IPS DF 6.9 (cell line): ENCODE measurements around the gene CELSR3.
A peak's percentile ranks its signal among the peaks of the same experiment; 100 is the strongest.

Experiments used
- DNase-seq: peaks from one replicate; pipeline ENCODE4 v3.0.0-alpha.2; 2013; ENCODE audit warnings: low read depth, low spot score
- H3K27ac ChIP-seq: one replicate; pipeline ENCODE4 v1.5.1; 2013; ENCODE audit warnings: low read length, control low read depth
- H3K27me3 ChIP-seq: 2 replicates; pipeline ENCODE4 v1.6.1; 2013; ENCODE audit warnings: mild to moderate bottlenecking, low read length; ENCODE audit not compliant: control insufficient read depth, insufficient read depth
- H3K36me3 ChIP-seq: 2 replicates; pipeline ENCODE4 v1.6.1; 2013; ENCODE audit warnings: low read length; ENCODE audit not compliant: control insufficient read depth, insufficient read depth
- H3K4me1 ChIP-seq: 2 replicates; pipeline ENCODE4 v1.6.1; 2013; ENCODE audit warnings: low read length; ENCODE audit not compliant: control insufficient read depth, insufficient read depth
- H3K4me3 ChIP-seq: 2 replicates; pipeline ENCODE4 v1.5.1; 2013; ENCODE audit warnings: mild to moderate bottlenecking, low read length
- H3K9me3 ChIP-seq: 2 replicates; pipeline ENCODE4 v1.6.1; 2013; ENCODE audit warnings: low read length, inconsistent platforms; ENCODE audit not compliant: control insufficient read depth, insufficient read depth
- WGBS: extraction: QIAGEN DNeasy Blood & Tissue Kit; methylation state at CpG from one replicate; pipeline ENCODE4 v1.1.7; 2013; ENCODE audit warnings: mixed read lengths, missing lambda C conversion rate; ENCODE audit not compliant: insufficient read length, insufficient coverage; 5-methylcytosine and 5-hydroxymethylcytosine counted together

The CELSR3 gene

GRCh38 chr3:48595526-48596121 lies 67.1 kb downstream of the CELSR3 start:
- no peak for DNase-seq
- Histone ChIP-seq H3K36me3 (peaks cover 23% of the 10 kb centered on the region), H3K27me3 (no peaks in the 10 kb centered on the region), H3K4me3 (no peak overlapping the region), H3K9me3 (no peaks in the 10 kb centered on the region), H3K27ac (no peak overlapping the region), H3K4me1 (peaks cover 10% of the 10 kb centered on the region)
- no CpG with 5 or more reads among the region's 10 CpGs for WGBS

DNA sequence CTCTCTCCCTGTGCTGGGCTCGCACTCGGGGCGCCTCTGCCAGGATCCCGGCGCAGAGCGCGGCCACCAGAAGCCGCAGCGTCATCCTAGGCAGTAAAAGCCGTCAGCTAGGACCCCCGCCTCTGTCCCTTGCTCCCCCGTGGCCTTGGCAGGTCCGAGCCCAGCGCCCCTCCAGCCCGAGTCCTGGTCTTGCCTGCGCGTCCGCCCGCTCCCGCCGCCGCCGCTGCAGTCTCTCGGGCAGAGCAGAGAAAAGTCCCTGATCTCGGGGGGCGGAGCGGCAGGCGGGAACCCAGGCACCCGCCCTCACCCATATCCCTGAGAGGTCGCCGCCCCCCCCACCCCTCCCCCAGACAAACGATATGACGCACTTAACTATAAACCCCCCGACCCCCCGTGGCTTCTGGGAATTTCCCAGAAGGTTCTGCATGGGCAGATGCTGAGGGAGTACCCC lies 67.6 kb downstream of the CELSR3 start, which contains the start of gene COL7A1:
TSS of gene COL7A1 (minus strand) at position 255 of the 451 bp plus-strand sequence. CDS start at position 85, 170 bp downstream.
- DNase-seq = no peak
- Histone ChIP-seq H3K36me3 (peaks cover 17% of the 10 kb centered on the region), H3K27me3 (no peaks in the 10 kb centered on the region), H3K4me3 (peak within 1 kb of the TSS; percentile 18; the same call in 1 of the 2 replicates), H3K27ac (no peak within 1 kb of the TSS), H3K4me1 (peaks cover 10% of the 10 kb centered on the region), H3K9me3 (no peaks in the 10 kb centered on the region)
- no CpG with 5 or more reads among the region's 35 CpGs for WGBS

GRCh38 chr3:48594417-48595049 lies 68.2 kb downstream of the CELSR3 start:
- peak overlapping the region; percentile 18; the same call in 1 of the 2 replicates for H3K4me3 ChIP-seq
- DNase-seq = no peak
- no peaks in the 10 kb centered on the region for H3K27me3 ChIP-seq
- no CpG with 5 or more reads among the region's 39 CpGs for WGBS
- no peak overlapping the region for H3K27ac ChIP-seq
- H3K9me3 ChIP-seq = no peaks in the 10 kb centered on the region
- peaks cover 10% of the 10 kb centered on the region for H3K4me1 ChIP-seq
- H3K36me3 ChIP-seq = peaks cover 12% of the 10 kb centered on the region

GRCh38 chr3:48593337-48593736 lies 69.3 kb downstream of the CELSR3 start:
- no CpG with 5 or more reads among the region's 9 CpGs for WGBS
- Histone ChIP-seq H3K27ac (no peak overlapping the region), H3K4me3 (no peak overlapping the region), H3K4me1 (peaks cover 10% of the 10 kb centered on the region), H3K9me3 (no peaks in the 10 kb centered on the region), H3K36me3 (no peaks in the 10 kb centered on the region; the same call in 1 of the 2 replicates), H3K27me3 (no peaks in the 10 kb centered on the region)
- no peak for DNase-seq

DNA sequence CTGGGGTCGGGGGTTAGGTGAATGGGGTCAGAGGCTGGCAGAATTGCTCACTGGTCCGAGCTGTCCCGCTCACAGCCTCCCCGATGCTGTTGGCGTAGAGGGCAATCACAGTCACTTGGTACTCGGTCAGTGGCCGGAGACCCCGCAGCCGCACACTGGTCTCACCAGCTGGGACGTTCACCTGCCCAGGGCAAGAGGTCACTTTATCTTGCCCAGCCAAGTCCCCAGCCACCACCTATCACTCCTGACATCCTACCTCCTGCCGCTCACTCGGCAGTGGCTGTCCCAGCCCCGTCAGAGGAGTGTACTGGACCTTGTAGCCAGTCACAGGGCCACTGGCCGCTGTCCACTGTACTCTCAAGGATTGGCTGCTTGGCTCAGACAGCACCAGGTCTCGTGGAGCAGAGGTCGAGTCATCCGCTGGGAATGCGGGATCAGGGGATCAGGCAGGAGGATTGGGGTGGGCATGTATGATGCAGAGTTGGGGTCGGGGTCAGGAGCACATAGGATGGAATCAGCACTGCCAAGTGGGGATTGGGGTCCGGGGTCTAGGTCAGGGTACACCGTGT lies 70.1 kb downstream of the CELSR3 start:
- Histone ChIP-seq H3K27ac (no peak overlapping the region), H3K27me3 (no peaks in the 10 kb centered on the region), H3K36me3 (no peaks in the 10 kb centered on the region; the same call in 1 of the 2 replicates), H3K4me3 (no peak overlapping the region), H3K9me3 (no peaks in the 10 kb centered on the region), H3K4me1 (peaks cover 10% of the 10 kb centered on the region)
- no CpG with 5 or more reads among the region's 21 CpGs for WGBS
- DNase-seq = no peak

DNA sequence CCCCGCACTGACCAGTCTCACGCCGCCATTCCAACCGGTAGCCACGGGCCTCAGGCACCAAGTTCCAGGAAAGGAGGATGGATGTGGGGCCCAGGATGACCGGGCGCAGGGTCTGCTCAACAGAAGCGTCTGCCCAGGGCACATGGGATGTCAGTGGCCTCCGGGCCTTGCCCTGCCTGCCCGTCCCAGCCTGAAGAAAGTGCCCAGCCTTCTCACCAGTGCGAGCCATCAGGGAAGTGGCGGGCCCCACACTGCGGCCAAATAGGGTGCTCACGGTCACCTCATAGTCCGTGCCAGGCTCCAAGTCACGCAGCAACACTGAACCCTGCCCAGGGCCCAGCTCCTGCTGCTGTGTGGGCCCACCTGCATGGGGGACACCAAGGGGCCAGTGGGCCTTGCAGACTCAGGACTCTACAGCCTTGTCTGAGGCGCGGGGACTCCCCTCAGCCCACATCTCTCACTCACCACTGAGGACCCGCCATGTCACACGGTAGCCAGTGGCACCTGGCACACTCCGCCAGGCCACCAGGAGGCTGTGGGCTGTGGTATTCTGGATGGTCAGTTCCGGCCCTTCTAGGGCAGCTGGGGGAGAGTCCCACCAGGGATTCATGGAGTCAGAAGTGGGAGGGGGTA lies 70.7 kb downstream of the CELSR3 start:
- Histone ChIP-seq H3K4me3 (no peak overlapping the region), H3K9me3 (no peaks in the 10 kb centered on the region), H3K36me3 (no peaks in the 10 kb centered on the region; the same call in 1 of the 2 replicates), H3K4me1 (peaks cover 10% of the 10 kb centered on the region), H3K27me3 (no peaks in the 10 kb centered on the region), H3K27ac (no peak overlapping the region)
- no peak for DNase-seq
- no CpG with 5 or more reads among the region's 22 CpGs for WGBS

DNA sequence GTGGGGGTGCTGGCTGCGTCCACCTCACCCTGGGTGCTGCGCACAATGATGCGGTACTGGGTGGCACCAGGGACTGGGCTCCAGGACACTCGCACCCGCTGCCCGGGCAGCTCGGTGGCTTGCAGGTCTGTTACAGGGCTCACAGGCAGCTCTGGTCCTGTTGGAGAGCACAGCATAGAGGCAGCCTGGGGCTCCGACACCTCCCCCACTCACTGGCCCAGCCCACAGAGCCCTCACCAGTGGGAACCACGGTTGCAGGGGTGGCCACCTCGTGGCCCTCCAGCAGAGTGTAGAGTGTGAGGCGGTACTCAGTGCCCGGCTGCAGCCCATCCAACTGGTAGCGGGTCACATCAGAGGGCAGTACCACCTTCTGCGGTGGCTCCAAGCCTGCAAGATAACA lies 71.2 kb downstream of the CELSR3 start:
- H3K27me3 ChIP-seq = no peaks in the 10 kb centered on the region
- peaks cover 10% of the 10 kb centered on the region for H3K4me1 ChIP-seq
- H3K4me3 ChIP-seq = no peak overlapping the region
- no peak overlapping the region for H3K27ac ChIP-seq
- no peaks in the 10 kb centered on the region for H3K9me3 ChIP-seq
- no peaks in the 10 kb centered on the region; the same call in 1 of the 2 replicates for H3K36me3 ChIP-seq
- no CpG with 5 or more reads among the region's 14 CpGs for WGBS
- no peak for DNase-seq

DNA sequence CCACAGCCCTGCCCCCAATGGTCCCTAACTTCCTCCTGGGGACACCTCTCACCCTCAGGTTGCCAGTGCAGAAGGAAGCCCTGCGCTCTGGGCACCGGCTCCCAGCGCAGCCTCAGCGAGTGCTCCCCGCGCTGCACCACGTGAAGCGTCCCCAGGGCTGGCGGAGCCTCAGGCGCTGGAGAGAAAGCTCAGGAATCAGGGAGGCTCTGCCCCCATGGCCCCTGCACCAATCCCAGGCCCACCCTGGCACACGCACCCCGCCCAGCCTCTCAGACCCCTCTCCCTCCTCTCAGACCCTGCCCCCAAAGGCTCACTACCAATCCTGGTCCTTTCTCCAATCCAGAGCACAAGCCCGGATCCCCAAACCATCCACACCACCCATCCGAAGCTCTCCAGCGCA lies 74.5 kb downstream of the CELSR3 start:
- WGBS = no CpG with 5 or more reads among the region's 15 CpGs
- Histone ChIP-seq H3K9me3 (no peaks in the 10 kb centered on the region), H3K27ac (no peak overlapping the region), H3K36me3 (no peaks in the 10 kb centered on the region; the same call in 1 of the 2 replicates), H3K4me3 (no peak overlapping the region), H3K27me3 (no peaks in the 10 kb centered on the region), H3K4me1 (no peaks in the 10 kb centered on the region; the same call in 1 of the 2 replicates)
- no peak for DNase-seq

- no peaks in the 10 kb centered on the region; the same call in 1 of the 2 replicates for H3K36me3 ChIP-seq
- no peaks in the 10 kb centered on the region for H3K27me3 ChIP-seq
- no peak for DNase-seq
- no peak overlapping the region for H3K4me3 ChIP-seq
- no peaks in the 10 kb centered on the region for H3K9me3 ChIP-seq
- no peaks in the 10 kb centered on the region; the same call in 1 of the 2 replicates for H3K4me1 ChIP-seq
- no peak overlapping the region for H3K27ac ChIP-seq
- WGBS = no CpG with 5 or more reads among the region's 11 CpGs
These were observed 75.0 kb downstream of the CELSR3 start for GRCh38 chr3:48587686-48588085.
